HG02885 (cell line): ENCODE measurements around the gene RSBN1L.
"Not testable (repeated sequence)": the region's sequence is repeated elsewhere in the genome, so short reads cannot be mapped to it uniquely, and the experiment has no call there.

Source experiments
- ATAC-seq: cut with Tn5 transposase; IDR thresholded peaks from one replicate; pipeline ENCODE4 v1.9.1; 2021; ENCODE audit warnings: mild to moderate bottlenecking; ENCODE audit not compliant: unreplicated experiment, poor library complexity

The RSBN1L gene

GRCh38 chr7:77765481-77765880 lies 69.2 kb downstream of the RSBN1L start:
- no peak for ATAC-seq

GRCh38 chr7:77765906-77766800 lies 69.9 kb downstream of the RSBN1L start:
- no peak for ATAC-seq

- no peak for ATAC-seq
These were observed 70.7 kb downstream of the RSBN1L start for GRCh38 chr7:77766801-77767605.

GRCh38 chr7:77770316-77770715 lies 74.1 kb downstream of the RSBN1L start:
- ATAC-seq, result no peak

- no peak for ATAC-seq
These were observed 75.6 kb downstream of the RSBN1L start for GRCh38 chr7:77771901-77772300.

GRCh38 chr7:77778535-77778934 lies 82.3 kb downstream of the RSBN1L start:
- ATAC-seq, result no peak

GRCh38 chr7:77782383-77782782 lies 86.1 kb downstream of the RSBN1L start:
- no peak for ATAC-seq

GRCh38 chr7:77783111-77783510 lies 86.9 kb downstream of the RSBN1L start:
- no peak for ATAC-seq

- no peak for ATAC-seq
These were observed 87.3 kb downstream of the RSBN1L start for GRCh38 chr7:77783545-77783944.

GRCh38 chr7:77784426-77784825 lies 88.2 kb downstream of the RSBN1L start:
- ATAC-seq, result not testable (repeated sequence)

- ATAC-seq, result no peak
These were observed 89.8 kb downstream of the RSBN1L start for GRCh38 chr7:77786018-77786417.

- no peak for ATAC-seq
These were observed 90.5 kb downstream of the RSBN1L start for GRCh38 chr7:77786741-77787140.

- ATAC-seq, result peak; percentile 50
These were observed 92.2 kb downstream of the RSBN1L start for GRCh38 chr7:77788327-77788902.

GRCh38 chr7:77791336-77791735 lies 95.1 kb downstream of the RSBN1L start:
- no peak for ATAC-seq

GRCh38 chr7:77791956-77792355 lies 95.7 kb downstream of the RSBN1L start:
- ATAC-seq, result no peak

GRCh38 chr7:77794000-77794399 lies 97.7 kb downstream of the RSBN1L start:
- no peak for ATAC-seq

- ATAC-seq, result no peak
These were observed 99.8 kb downstream of the RSBN1L start for GRCh38 chr7:77796109-77796508.

- no peak for ATAC-seq
These were observed 100.7 kb downstream of the RSBN1L start for GRCh38 chr7:77796960-77797359.

GRCh38 chr7:77797734-77798393 lies 101.6 kb downstream of the RSBN1L start:
- ATAC-seq, result peak; percentile 30

- peak; percentile 88 for ATAC-seq
These were observed 102.3 kb downstream of the RSBN1L start, which contains the start of the genes PHTF2 and TMEM60 for GRCh38 chr7:77798394-77799077. Gene PHTF2 (plus strand): TSS chr7:77798773. Gene TMEM60 (minus strand): TSS chr7:77798434. CDS start chr7:77794373, 4,061 bp downstream.
